Right lobe of liver (tissue), 4 donors: Measurements from ENCODE around the gene DIS3L2.

Experiments
- CTCF ChIP-seq, 4 donors: fragments of 200-600 bp in 3 of 4; fragments of 450-650 bp in 1 of 4; IDR thresholded peaks; one replicate each; pipeline versions ENCODE4 v1.5.1 to v1.8.0; 2016 to 2022; ENCODE audit warnings: antibody characterized with exemption in 4 of 4, mild to moderate bottlenecking in 2 of 4
- POLR2A ChIP-seq: fragments of 450-650 bp; IDR thresholded peaks from one replicate; pipeline ENCODE4 v1.6.1; 2017; ENCODE audit warnings: antibody characterized with exemption, mild to moderate bottlenecking
- donor health status: DM: no; HTN: no; CAD: no.
- donor health status: DM: no; HTN: no; CAD: no.
- donor health status: DM: no; HTN: yes; CAD: no.

- TF ChIP-seq POLR2A (no peak), CTCF (IDR thresholded peaks at IDR 0.05) (no peak)
Observed at GRCh38 chr2:232053777-232054176, 92.3 kb downstream of the DIS3L2 start.
